SKM-1 (cell line): ENCODE data around the gene ZNF319.
A peak's percentile ranks its signal among the peaks of the same experiment; 100 is the strongest.
"Not testable (repeated sequence)": the region's sequence is repeated elsewhere in the genome, so short reads cannot be mapped to it uniquely, and the experiment has no call there.

Experiments
- DNase-seq: peaks from one replicate; lab custom pipeline; 2025; ENCODE audit not compliant: unreplicated experiment; lab: John Stamatoyannopoulos, UW

The ZNF319 gene

DNA sequence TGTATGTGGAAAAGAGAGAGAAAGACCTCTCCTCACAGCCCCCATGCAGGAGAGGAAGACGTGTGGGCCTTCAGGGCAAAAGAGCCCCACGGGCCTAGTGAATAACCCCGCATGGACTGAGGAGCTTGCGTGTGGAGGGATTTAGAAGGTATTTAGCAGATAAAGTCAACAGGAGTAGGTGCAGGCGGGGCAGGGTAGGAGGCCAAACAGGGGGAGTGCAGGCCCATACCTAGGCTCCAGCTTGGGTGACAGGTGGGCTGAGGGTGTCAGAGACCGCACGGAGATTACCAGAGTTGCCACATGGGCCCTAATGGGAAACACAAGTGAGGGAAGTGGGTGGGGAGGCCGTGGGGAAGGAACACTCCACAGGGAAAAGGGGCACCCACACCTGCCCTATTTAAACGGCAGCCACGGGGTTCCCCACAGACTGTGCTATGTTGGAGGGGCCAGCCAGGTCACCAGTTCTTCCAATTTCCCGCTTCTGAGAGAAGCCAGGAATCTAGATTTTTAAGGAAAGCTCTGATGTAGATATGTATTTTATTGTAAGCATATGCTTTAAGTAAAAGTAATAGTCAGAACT lies 21.4 kb downstream of the ZNF319 start:
- no peak for DNase-seq

DNA sequence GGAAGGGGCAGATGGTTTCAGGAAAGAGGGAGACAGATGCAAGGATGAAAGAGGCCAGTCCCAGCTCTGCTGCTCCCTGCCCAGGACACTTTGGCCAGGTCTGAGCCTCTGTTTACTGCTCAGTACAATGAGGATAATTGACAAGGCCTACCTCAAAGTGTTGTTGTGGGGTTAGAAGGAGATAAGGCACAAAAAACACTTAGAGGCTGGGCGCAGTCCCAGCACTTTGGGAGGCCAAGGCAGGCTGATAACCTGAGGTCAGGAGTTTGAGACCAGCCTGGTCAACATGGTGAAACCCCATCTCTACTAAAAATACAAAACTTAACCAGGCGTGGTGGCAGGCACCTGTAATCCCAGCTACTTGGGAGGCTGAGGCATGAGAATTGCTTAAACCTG lies 22.4 kb downstream of the ZNF319 start:
- not testable (repeated sequence) for DNase-seq

DNA sequence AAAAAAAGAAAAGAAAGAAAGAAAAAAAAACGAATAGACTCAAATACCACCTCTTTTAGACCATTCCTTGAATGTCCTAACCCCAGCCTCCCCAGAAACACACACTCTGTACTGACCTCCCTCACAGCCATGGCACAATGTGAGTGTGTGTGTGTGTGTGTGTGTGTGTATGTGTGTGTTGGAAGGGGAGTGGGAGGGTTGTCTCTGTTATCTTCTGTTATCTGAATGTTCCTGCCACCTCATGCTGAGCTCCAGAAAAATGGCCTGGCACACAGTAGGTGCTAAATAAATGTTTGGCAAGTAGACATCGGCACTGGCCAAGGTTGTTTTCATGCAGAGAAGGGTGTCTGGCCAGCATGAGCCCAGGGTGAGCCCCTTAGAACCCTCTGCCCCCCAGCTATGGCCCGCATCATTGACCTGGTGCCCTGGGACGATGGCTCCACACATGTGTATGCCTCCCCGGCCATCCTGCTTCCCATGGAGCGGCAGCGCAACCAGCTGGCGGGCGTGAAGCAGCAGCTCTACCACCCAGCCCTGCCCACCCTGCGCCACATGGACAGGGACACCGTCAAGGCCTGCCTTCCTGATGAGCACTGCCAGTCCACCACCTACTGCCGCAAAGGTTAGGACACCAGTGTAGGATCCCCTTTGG lies 22.9 kb downstream of the ZNF319 start:
- DNase-seq = no peak

DNA sequence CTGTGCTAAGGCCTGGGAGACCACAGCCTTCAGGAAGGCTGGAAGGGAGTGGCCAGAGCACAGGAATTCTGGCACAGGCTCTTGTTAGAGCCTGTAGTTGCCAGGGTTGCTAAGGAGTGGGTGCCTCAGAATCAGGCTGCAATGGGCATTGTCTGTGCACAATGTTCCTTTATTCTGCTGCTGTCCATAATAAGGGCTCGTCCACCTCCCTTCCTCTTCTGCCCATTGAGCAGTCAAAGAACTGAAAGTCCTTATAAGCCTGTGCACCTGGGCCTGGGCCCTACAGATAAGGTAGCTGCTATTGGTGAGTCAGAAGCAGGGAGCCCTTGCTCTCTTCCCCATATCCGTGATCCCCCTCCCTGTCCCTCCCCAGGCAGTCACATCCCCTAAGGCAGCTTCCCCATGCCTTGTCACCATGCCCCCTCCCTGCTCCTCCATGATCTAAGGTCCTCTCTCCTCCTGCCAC lies 24.1 kb downstream of the ZNF319 start:
- DNase-seq = no peak

DNA sequence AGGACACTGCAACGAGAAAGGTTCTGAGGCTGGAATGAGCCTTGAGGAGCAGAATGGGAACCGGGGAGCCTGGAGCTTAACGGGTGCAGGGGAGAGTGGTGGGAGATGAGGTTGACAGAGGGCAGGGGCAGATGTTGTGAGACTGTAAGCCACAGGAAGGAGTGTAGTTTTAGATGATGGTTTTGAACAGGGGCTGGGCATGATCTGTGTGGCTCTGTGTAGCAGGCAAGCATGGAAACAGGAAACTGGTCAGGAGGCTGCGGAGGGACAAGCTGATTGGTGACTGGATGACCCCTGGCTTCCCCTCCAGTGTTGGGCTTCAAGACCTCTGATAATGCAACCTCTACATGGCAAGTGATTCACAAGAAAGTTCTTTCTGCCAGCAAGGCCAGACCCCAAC lies 28.2 kb downstream of the ZNF319 start:
- DNase-seq = no peak

DNA sequence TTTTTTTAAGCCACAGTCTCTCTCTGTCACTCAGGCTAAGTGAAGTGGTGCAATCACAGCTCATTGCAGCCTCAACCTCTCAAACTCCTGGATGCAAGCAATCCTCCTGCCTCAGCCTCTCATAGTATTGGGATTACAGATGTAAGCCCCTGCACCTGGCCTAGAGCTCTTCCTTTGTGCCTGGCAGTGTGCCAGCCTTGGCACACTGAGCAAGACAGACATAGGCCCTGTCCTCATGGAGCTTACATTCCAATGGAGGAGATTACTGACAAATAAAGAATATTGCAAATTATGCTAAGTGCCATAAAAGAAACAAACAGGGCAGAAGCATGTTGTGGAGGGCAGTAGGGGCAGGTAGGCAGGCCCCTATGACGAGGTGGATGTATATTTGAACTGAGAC lies 28.6 kb downstream of the ZNF319 start:
- DNase-seq = no peak

DNA sequence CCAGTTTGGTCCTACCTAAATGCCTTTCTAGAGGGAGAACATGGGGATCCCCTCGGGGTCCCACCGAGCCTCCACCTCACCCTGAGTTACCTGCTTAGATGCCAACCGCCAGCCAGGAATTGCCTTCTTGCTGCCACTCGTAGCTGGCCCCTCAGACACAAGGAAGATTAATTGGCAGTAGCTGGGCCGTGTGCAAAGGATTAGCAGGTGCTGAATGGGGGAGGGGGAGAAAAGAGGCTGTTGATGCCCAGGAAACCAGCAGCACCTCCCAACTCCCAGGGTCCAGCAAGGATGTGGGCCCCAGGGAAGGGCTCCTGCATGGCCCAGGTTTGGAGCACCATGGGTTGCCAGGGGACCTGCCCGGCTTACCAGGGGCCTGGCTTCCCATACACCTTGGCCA lies 29.5 kb downstream of the ZNF319 start, which contains the start of gene CNGB1:
Gene CNGB1 (minus strand): TSS at position 159 of the 400 bp plus-strand sequence. CDS start 3,842 bp downstream, outside the sequence.
- no peak for DNase-seq

DNA sequence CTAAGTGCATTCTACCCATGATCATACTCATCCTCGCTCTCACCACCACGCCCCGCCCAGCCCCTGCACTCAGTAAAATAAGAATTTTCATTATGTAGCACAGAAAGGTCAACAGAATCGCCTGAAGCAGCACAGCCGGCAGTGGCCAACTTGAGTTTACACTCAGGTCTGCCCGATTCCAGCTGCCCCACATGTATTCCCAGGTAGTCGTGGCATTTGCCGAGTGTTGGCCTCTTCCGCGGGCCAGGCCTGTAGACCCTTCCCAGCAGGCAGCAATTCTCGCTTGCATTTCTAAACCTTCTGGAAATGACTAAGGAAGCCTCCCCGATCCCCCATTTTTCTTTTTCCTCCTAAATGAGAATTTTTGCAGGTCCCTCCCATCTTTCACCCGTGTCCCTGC lies 30.2 kb downstream of the ZNF319 start:
- DNase-seq = no peak

DNA sequence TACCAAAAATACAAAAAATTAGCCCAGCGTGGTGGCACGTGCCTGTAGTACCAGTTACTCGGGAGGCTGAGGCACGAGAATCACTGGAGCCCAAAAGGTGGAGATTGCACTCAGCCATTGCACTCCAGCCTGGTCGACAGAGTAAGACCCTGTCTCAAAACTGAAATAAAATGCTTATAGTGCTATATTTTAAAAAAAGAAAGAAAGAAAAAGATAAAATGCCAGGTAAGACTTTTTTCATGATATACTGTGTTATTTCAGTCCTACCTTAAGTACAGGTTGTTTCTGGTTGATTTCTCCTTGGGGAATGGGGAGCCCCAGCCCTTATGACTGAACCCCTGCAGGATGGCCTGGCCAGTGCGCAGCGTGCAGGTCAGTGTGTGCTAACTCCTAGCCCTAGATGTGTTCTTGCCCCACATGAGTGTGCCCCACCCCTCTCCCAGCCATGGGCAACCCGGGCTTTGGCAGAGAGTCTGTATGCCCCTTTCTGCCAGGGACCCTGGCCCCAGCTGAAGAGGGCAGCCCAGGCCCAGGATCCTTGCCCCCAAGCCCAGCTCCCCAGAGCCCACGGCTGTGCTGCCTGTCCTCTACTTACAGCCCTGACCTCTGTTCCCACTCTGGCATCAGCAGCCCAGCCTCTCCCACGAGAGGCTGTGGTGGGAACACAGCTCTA lies 30.9 kb downstream of the ZNF319 start:
- DNase-seq = no peak

DNA sequence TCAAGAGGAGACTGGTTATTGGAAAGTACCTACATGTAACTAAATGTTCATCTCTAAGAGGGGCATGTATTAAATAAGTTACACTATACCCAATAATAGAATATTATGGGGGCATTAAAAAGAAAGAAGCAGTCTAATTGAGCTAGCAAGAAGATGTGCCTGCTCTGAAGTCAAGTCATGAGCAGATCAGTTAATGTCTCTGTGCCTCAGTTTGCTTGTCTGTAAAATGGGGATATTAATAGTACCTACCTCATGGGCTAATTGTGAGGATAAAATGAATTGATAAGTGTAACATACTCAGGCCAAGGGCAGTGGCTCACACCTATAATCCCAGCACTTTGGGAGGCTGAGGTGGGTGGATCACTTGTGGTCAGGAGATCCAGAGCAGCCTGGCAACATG lies 32.6 kb downstream of the ZNF319 start:
- no peak for DNase-seq

DNA sequence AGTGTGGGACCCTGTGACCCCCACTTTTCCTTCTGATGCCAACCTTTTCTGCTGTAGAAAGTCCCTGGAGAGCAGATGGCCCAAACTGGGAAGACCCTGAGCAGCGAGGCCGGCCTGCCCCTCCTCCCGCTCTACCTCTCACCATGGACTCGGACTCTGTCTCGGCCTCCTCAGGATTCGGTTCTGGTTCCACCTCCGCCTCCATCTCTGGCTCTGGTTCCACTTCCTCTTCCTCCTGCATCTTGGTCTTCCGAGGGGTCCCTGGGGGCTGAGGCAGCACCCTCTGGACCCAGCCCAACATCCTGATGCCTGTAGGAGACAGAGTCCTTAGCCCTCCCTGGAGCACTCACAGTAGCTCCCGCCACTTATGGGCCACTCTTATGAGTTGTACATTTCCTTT lies 33.5 kb downstream of the ZNF319 start:
- DNase-seq = no peak

DNA sequence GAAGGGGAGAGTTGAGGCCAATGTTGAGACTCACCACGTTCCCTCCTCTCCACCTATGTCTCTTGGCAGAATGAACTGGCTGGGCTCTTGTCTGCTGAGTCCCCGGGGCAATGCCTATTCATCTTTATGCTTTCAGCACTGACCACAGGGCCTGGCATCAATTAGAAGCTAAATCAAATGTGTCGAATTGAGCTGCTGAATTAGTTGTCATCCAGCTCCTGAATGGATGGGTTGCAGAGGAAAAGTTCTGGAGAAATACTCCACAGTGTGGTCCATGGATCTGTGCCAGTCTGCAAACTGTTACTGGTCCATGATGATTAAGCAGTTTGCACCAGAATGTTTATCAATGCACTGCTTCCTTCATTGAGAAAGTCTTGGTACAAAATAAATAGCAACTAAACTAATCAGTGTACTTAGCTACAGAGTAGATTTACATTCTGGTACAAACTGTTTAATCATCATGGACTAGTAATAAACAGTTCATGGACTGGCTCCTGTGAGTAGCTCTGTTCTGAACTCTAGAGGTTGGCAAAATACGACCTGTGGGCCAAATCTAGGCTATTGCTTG lies 34.2 kb downstream of the ZNF319 start:
- no peak for DNase-seq

DNA sequence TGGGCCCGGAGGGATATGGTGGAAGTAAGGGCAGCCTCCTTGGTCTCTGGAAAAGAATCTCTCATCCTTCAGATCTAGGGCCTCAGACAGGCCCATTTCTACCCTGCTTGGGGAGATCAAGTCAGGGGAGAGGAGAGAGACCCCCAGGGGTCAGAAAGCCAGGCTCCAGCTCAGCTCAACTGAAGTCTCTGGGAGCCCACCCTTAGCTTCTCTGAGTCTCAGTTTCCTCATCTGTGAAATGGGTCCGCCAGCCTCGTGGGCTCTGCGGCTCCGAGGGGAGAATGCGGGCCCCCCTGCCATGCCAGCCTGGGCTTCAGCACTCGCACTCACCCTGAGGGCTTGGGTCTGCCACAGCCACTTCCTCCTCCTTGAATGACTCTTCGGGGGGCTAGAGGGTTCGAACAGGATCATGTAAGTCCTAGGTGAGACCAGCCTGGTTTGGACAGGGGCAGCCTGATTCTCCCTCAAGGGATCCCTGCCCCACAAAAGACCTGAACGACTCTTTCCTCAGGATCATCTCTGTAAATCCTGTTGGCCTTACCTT lies 36.2 kb downstream of the ZNF319 start:
- no peak for DNase-seq

DNA sequence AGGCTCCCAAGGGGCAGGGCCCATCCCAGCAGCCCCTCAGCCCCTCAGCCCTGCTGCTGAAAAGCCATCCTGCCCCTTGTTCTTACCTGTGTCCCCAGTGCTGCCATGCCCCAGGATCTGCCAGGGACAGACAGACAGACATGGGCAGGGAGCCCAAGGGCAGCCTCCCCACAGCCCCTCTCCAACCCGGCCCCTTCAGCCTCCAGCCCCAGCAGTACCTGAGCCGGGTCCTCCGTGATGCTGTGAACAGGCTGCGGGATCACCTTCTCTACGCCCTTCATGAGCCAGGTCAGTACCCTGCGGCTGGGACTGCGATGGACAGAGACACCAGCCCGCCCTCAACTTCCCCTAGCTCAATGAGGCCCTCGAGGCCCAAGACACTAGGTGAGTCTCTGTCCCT lies 37.7 kb downstream of the ZNF319 start:
- DNase-seq = no peak

DNA sequence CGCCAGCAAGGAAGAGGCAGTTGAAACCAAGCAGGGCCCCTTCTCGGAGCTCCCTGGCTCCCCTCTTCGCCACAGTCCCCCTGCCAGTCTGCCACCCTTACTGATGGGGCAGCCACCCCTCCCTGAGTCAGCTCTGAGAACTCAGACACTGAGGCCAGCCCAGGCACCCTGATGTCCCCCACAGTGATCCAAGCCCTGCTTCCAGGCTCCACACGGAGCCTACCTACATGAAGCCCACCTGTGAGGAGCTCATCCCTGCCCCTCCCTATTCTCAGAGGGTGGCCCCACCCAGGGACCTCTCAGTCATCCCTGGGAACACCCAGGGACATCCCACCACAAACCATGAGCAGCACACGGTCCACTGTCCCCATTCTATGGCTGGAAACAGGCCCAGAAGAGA lies 38.4 kb downstream of the ZNF319 start:
- no peak for DNase-seq

DNA sequence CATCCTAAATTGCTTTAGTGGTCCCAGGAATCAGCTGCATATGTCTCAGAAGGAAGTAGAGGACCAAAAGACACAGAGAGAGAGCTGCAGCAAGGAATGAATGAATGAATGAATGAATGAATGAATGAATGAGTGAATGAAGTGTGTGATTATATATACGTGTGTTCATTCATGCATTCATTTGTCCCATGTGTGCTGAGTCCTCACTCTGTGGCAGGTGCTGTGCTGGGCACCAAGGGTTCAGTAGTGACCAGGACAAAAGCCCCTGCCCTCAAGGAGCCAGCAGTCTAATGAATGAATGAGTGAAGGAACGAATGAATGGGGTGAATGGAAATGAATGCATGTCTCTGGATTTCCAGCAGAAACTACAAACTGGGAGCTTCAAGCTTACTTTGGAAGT lies 38.9 kb downstream of the ZNF319 start:
- no peak for DNase-seq

DNA sequence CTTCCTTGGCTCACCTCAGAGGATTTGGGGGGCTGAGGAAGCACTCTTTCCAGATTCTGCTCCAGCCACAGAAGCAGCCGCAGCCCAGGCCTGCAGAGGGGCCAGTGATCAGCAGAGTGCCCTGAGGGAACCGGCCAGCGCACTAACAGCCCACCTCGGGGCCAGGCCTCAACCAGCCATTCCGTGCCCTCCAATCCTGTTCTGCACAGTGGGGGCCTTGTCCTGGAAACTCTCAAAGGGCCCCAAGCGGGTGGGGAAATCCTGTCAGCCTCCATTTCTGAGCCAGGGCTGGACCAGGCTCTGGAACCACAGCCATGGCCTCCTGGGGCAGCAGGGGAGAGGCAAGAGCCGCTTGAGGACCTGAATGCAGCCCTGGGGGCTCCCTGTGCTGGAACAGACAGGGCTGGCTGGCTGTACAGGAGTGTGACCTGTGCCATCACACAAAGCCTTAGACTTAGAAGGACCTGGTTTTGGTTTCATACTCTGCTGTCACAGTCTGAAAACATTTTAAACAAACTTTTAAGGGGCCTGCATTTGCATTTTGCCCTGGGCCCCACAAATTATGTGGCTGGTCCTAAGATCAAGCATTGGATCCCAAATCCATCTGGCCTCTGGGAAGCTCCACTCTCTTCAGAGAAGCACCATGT lies 39.5 kb downstream of the ZNF319 start:
- DNase-seq = no peak

DNA sequence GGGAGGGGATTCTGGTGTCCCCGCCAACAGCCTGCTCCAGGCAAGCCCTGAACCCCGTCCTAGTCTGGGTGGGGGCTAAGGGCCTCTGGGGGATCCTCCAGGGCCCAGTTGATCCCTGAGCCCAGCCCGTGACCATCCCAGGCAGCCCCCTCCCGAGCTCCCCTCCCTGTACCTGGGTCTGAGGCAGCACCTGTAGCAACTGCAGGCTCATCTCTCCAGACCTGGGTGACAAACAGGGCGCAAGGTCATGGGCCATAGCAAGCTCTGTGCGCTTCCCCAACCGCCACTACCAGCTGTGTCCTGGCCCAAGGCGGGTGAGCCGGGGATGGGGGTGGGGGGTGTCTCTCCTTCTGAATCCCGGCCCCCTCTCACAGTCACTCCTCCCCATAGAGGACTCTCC lies 40.2 kb downstream of the ZNF319 start:
- no peak for DNase-seq

DNA sequence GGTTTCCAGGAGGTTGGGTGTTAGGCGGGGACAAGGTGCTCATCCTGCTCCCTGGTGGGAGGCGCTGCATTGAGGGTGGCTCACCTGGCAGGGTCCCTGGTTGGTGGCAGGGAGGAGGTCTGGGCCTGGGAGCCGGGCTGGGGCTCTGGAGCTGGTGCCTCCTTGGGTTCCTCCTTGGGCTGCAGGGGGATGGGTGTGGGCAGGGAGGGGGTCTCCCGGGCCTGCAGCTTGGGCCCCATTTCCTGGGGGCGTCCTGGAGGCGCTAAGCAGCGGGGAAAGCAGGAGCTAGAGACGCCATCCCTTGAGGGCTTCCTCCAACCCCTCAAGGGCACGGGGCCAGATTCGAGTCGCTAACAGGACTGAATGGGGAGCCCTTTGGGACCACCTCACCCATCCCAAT lies 40.7 kb downstream of the ZNF319 start:
- no peak for DNase-seq

DNA sequence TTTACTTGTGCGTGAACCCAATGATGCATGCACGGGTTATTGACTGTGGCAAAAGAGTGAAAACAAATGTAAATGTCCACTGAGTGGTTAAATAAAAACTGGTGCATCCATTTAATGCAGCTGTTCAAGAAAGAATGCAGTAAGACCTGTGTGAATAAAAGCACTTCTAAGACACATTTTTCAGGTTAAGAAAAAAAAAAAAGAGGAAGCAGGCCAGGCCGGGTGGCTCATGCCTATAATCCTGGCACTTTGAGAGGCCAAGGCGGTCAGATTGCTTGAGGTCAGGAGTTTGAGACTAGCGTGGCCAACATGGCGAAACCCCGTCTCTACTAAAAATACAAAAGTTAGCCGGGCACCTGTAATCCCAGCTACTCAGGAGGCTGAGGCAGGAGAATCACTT lies 41.4 kb downstream of the ZNF319 start:
- DNase-seq = peak; percentile 36

DNA sequence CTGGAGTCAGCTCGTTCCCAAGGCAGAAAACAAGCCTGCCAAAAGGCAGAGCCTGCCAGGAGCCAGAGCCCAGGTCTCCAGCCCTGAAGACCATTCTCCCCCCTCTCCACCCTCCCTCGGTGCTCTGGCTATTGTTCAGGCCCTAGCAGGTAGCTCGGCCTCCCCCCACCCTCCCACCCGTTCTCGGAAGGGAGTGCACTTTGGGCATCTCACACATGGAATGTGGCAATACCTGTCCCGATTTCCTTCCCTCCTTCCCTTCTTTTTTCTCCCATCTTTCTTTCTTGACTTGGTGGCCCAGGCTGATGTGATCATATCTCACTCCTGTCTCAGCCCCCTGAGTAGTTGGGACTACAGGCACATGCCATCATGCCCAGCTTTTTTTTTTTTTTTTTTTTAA lies 41.9 kb downstream of the ZNF319 start:
- DNase-seq = no peak
